GM21723 (cell line): ENCODE results near the gene RGPD5.
"Not testable (repeated sequence)": the region's sequence is repeated elsewhere in the genome, so short reads cannot be mapped to it uniquely, and the experiment has no call there.

Experiments
- ATAC-seq: cut with Tn5 transposase; IDR thresholded peaks from one replicate; pipeline ENCODE4 v1.9.1; 2021; ENCODE audit warnings: mild to moderate bottlenecking, moderate library complexity; ENCODE audit not compliant: unreplicated experiment

RGPD5 gene

DNA sequence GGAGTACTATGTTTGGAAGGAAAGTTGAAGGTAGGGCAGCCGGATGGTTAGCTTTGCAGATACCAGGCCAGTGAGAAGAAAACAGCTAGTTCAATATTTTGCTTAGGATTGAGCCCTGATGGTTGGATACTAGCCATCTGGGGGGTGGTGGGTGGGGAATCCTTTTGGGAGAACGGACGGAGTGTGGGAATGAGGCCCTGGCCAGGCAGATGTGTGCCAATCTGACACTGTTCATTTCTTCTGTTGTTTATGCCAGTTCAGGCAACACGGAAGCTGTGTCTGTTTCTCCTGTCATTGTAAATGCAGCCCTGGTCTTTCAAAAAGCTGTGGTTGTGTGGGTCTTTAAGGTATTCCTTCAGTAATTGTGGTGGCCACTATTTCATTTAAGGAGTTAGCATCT is 96.9 kb downstream of the RGPD5 start:
- ATAC-seq = not testable (repeated sequence)

DNA sequence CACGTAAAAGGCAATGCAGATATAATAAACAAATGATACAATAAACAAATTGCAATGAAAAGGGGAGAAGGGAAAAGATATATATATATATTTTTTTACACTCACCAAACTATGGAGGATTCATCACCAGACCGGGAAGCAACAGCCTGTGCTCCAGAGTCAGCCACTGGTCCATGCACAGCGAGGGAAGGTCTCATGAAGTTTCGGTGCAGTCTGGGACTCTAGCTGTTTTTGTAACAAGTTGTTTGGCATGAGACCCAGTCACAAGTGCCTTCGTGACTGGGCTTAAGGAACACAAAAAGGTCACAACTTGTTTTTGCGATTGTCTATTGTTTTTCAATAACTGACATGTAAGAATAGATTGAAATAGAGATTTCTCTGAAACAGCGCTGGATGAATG is 99.6 kb downstream of the RGPD5 start:
- not testable (repeated sequence) for ATAC-seq

DNA sequence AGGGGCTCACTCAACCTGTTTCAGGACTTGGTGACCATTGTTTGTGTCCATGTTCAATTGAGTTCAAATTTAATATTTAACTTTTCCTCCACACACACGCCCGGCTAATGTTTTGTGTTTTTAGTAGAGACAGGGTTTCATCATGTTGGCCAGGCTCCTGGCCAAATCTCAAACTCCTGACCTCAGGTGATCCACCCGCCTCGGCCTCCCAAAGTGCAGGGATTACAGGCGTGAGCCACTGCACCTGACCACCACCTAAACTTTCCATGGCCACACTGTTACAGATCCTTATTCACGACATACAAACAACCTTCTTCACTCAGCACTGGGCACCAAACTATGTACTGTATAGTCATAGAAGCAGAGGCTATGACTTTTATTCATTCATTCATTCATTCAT is 100.0 kb downstream of the RGPD5 start:
- not testable (repeated sequence) for ATAC-seq

DNA sequence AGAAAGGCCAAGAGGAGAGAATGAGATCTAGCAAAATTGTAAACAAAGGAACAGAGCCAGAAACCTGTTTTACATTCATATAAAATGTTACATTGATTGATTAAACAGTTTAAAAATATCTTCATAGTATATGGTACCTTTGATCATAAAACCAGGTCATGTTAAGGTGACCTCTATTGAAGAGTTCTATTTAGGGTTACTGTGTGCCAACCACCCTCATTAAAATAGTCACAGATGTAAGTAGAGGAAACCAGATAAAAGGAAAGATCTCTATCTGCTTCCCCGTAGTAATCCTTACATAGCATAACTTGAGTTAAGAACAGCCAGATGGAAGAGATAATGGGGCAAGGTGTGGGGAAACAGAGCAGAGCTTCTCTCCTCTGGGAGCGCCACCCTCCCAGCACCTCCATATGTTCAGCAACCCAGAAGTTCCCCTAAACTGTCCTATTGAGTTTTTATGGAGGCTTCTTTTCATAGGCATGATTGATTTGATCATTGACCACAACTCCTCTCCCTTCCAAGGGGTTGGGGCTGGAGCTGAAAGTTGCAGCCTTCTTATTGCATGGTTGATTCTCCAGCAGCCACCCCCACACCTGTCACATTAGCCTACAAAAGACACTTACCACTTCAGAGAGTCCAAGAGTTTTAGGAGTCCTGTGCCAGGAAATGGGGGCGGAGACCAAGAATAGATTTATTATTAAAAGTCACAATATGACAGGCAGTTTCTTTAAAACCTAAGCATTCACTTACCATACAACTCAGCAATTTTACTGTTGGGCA is 101.2 kb downstream of the RGPD5 start:
- ATAC-seq = not testable (repeated sequence)

DNA sequence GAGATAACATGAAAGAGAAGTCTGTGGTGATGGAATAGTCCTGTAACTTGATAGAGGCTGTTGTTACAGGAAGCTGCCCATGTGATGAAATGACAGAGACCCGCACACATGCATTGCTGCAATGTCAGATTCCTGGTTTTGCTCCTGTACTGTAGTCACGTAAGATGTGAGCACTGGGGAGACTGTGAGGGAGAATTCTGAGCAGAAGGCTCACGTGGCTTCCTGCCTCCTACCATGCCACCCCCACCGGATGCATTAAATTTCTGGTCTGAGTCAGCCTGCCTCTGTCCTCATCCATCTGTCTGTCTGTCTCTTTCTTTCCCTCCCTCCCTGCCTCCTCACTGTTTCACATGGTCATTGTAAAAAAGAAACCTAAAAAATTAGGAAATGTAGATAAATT is 102.1 kb downstream of the RGPD5 start:
- peak; percentile 98 for ATAC-seq

DNA sequence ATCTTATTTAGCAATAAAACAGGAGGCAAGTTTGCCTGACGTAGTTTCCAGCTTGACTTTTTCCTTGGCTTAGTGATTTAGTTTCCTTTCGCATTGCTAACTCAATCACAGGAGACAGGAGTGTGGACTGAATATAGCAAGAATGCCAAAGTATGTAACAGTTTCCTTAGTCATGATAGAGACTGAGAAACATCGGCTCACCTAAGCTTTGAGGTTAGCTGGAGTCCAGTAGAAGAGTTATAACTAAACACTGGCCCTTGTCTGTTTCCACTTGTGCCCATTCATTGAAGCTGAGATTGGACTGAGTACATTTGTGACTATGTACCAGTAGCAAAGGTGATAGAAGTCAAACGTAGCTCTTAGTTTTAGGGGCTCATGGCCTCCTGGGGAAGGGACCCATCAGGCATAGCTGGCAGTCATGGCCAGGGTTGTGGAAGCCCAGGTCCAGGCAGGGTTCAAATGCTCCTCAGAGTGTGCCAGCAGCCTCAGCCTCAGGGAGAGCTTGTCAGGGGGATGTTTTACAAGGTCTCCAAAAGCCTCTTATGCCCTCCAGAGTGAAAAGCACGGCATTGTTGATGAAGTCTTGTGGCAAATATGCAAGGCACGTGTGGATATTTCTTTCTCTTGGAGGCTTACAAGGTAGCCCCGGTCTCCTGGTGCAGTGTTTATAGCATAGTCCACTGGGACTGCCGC is 103.8 kb downstream of the RGPD5 start:
- not testable (repeated sequence) for ATAC-seq

DNA sequence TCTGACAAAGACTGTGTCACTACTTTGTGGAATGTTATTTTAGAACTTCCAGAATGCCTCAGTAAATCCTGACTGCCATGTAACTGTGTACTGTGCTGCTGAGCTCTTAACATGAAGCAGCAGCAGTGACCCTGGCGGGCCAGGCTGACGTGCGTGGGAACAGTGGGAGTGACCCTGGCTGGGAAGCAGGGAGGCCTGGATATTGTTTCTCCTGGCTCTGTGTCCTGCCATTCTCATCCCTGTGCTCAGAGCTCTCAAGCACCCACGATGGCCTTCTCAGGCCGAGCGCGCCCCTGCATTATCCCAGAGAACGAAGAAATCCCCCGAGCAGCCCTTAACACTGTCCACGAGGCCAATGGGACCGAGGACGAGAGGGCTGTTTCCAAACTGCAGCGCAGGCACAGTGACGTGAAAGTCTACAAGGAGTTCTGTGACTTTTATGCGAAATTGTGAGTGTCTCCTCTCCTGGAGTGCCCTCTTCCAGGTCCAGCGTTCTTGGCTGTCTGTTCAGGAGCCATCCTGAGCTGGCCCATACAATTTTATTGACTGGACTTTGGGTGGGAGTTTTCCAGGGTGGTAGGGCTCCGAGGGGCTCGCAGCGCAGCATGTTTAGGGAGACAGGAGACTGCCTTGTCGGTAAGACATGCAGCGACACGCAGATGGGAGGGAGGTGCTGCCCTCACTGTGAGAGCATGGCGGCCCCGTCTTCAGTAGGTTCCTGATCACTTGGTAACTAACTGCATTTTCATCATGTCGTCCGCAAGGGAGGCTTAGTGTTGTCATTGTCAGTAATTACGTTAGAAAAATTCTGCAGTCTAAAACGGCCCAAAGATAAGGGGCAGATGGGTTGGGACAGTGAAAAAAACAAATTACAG is 104.6 kb downstream of the RGPD5 start, which contains the start of gene LIMS3:
Gene LIMS3, plus strand, starts transcription at position 227 of the 875 bp plus-strand sequence. Its CDS starts 41 bp downstream, at position 268.
- ATAC-seq = not testable (repeated sequence)

DNA sequence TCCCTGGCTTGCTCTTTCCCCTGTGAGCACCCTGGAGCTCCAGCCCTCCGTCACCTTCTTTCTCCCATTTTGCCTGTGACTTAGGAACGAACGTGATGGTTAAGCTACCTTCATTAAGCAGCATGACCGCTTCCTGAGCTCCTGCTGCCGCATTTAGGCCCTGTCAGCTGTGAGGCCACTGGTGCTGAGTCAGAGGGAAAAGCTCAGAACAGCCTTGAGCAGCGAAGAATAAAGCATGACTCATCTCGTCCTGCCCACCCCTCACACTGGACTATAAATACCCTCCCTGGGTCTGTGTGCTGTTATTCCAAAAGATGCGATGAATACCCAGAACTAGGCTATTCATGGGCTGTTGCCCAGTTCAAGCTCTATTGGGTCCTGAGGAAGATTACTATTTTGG is 111.7 kb downstream of the RGPD5 start:
- ATAC-seq = peak; percentile 84
